ENCODE measurements around the gene HKDC1.

Gene HKDC1

DNA sequence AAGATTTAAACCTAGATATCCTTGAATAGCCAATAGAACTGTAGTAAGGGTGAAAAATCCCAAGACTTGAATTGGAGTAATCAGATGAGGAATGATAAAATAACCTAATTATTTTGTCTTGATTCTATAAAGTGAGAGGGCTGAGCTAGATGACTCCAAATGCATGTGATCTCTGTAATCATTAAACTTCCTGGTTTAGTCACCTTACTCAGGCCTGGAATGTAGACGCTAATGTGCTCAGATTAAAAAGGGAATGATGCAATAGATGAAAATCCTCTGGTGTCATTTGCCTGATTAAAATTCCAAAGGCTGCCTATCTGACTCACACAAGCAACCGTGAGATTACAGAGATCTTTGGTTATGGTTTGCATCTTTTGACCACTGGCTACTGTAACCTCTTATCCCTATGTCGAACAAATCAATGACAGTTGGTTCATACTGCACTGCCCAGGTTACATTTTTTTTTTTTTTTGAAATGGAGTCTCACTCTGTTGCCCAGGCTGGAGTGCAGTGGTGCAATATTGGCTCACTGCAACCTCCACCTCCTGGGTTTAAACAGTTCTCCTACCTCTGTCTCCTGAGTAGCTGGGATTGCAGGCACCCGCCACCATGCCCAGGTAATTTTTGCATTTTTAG is 2.9 kb upstream of the HKDC1 start:
- DNase-seq (ENCODE audit: low read depth): no peak

DNA sequence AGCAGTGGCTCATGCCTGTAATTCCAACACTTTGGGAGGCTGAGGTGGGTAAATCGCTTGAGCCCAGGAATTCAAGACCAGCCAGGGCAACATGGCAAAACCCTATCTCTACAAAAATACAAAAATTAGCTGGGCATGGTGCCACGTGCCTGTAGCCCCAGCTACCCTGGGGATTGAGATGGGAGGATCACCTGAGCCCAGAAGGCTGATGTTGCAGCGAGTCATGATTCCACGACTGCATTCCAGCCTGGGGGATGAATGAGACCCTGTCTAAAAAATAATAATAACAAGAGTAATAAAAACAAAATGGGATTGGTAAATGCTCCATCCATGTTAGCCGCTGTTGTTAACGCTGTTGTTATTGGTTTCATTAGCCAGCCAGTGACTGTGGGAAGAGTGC is 1.3 kb upstream of the HKDC1 start:
- DNase-seq (ENCODE audit: low read depth): no peak

DNA sequence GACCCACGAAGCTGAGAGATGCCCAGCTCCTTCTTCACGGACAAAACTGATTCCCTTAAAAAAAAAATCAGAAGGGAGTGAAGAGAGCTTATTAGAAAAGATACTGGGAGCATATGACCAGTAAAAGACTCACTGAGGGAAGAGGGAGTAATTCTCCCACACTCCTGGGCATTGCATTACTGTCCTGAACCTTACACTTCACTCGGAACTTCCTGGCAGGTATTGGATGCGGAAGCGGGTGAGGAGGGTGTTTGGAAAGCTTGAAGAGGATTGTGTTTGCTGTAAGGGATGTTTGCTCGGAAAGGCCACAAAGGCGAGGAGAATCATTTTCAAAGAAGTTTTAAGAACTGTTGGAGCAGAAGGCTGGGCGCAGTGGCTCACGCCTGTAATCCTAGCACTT is 375 bp downstream of the HKDC1 start:
- no peak for DNase-seq (ENCODE audit: low read depth)

DNA sequence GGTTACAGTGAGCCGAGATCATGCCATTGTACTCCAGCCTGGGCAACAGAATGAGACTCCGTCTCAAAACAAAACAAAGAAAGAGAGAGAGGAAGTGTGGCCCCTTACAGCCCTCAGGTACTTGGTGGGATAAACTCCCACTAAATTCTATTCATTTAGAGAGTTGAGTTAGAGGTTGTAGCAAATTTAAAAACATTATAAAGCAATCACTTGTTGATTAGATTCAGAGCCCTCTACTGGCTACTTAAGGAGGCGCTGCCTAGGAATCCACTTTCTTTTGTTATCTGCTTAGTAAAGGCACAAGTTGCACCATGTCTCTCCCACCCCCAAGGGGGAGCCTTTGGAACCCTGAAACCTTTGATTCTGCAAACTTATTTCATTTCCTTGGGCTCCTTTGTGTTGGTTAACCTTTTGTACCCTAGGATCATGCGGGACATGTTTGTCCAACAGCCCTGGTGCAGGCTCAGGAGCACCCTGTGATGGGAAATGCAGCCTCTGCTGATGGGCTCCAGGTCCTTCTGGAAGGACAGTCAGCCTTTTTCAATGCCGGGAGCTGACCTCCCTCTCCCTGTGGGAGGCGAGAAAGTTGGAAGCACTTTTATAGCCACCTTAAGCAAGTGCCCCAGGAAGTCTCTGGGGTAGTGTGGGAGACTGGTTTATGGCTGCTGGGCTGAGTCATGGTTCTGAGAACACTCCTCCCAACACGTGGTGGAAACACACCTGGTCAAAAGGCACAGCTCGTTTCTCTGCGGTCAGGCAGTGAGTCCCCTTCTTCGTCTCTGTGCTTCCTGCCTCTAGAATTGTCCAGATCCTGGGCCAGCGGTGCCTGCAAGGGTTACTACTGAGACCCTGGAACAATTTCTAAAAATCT is 2.3 kb downstream of the HKDC1 start:
- DNase-seq (ENCODE audit: low read depth): peak; percentile 36

DNA sequence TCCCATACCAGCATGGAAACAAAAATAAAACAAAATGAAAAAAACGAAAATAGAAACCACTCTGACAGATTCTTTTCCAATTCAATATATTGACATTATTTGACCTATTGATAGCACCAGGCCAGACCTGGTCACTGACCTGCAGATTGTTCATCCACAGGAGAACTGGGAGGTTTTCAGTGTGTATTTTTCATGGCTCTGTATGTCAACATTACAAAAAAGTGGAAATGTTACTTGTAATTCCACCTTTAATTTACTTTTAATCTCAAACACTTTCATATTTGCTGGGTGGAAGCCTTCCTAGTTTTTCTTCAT is 2.9 kb downstream of the HKDC1 start:
- no peak for DNase-seq (ENCODE audit: low read depth)

DNA sequence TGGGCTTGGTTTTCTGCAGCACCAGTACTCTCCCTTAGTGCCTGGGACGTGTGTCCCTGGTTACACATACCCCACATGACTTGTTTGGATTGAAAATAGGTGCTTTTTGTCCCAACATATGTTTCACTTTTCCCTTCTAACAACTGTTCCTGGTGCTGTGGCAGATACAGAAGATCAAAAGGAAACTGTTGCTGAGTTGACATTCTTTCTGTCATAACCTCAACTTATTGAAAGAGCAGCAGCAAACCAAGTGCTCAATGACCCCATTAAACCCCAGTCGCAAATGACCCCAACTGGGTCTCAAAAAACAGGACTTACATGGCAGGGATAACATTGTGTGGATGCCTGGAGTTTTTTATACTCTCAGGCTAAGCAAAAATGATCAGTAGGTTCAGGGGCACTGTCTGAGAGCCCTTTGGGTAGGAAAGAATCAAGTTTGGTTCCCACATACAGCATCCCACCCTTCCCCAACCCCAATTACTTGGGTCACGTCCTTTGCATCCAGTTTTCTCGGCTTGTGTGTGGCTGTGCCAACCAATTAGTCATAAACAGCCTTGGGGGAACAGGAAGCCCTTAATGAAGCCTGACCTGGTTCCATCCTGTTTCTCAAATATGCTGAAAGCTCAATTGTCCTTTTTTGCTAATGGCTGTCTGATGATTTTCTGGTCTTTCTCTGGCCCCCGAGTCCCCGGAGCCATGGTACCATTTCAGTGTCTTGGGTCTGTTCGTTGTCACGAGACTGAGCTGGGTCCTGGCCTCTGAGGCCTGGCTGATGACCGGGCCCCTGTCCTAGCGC is 4.9 kb downstream of the HKDC1 start:
- DNase-seq (ENCODE audit: low read depth): no peak

DNA sequence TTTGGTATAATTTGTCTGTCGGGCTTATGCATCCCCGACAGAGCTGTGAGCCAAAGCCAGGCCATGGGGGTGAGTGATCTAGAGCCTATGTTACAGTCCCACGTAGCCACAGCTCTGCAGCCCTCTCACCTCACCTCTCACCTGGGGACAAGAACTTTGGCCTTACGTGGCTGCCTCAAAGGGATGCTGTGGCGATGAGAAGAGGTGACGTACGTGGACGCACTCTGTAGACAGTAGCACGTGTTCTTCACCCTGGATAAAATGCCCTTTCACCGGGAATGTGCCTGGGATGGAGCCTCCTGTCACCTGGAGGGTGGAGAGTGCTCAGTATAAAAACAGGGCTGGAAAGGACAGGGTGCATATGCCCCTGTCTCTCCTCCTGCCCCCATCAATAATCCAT is 5.5 kb downstream of the HKDC1 start:
- no peak for DNase-seq (ENCODE audit: low read depth)

DNA sequence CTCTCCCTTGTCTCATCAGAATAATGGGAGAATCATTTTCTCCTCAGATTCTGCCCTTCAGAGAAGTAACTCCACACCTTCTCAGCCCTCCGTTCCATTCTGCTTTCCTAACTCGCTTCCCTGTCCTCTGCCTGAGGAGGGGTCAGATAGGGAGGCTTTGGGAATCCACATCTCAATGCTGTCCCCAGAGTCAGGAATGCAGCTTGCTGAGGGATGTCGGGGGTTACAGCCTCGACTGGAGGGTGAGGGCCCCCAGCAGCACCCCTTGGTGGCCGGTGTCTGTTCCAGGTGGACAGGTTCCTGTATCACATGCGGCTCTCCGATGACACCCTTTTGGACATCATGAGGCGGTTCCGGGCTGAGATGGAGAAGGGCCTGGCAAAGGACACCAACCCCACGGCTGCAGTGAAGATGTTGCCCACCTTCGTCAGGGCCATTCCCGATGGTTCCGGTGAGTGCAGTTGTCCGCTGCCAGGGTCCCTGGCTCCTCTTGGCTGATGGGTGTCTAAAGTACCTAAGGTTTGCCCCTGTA is 6.9 kb downstream of the HKDC1 start:
- no peak for DNase-seq (ENCODE audit: low read depth)

DNA sequence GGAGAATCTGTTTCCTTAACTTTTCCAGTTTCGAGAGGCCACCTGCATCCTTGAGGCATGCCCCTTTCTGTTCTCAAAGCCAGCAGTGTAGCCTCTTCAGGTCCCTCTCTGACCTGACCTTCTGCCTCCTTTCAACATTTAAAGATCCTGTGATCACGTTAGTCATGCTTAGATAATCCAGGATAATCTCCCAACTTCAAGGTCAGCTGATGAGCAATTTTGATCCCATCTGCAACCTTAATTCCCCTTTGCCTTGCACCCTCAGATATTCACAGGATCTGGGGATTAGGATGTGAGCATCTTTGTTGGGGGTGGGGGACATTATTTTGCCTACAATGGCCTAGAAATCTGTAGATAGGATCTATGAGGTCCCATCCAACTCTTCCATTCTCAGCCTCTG is 8.0 kb downstream of the HKDC1 start:
- no peak for DNase-seq (ENCODE audit: low read depth)

DNA sequence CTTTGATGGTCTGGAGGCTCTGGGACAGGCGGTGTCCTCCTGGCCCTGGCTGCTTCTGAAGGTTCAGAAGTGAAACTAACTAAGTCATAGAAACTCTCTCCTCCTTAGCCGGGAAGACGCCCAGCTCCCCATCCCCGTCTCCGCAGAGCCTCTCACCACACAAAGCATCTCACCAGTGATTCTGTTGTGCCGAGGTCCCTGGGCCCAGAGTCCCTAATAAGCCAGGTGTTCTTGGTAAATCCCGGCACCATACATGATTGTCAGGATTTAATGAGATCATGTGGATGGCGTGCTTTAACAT is 9.4 kb downstream of the HKDC1 start:
- DNase-seq (ENCODE audit: low read depth): no peak

DNA sequence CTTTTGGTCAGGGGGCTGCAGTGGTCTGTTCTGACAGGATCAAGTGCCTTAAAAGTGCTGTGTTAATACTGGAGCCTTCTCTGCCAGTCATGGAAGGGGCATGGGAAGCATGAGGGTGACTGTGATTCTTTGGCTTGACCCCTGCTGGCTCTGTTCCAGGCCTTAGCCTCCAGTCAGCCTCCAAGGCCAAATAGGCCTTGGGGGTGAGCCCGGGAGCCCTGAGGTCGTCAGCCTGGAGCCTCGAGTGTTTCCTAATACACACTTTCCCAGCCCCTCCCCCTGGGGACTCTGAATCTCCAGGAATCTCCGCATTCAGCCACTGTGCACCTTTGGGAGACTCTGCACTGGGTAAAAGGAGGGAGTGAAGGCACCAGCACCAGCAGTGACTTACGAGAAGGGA is 10.0 kb downstream of the HKDC1 start:
- no peak for DNase-seq (ENCODE audit: low read depth)

DNA sequence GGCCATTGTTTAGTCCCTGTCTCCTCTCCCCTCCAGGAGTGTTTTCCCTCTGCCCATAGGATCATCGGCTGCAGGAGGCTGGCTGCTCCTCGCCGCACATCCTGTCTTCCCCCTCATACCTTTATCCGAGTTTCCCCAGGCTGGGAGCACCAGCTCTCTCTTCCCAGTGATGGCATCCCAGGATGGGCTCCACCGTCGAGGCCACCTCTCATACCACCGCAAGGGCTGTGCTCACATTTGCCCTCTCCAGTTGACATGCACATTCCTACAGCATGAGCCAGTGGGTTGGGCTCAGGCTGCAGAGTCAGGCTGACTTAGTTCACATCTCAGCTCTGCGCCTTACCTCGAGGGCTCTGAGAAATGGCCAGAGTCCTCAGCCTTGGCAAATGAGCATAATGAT is 12.1 kb downstream of the HKDC1 start:
- no peak for DNase-seq (ENCODE audit: low read depth)

DNA sequence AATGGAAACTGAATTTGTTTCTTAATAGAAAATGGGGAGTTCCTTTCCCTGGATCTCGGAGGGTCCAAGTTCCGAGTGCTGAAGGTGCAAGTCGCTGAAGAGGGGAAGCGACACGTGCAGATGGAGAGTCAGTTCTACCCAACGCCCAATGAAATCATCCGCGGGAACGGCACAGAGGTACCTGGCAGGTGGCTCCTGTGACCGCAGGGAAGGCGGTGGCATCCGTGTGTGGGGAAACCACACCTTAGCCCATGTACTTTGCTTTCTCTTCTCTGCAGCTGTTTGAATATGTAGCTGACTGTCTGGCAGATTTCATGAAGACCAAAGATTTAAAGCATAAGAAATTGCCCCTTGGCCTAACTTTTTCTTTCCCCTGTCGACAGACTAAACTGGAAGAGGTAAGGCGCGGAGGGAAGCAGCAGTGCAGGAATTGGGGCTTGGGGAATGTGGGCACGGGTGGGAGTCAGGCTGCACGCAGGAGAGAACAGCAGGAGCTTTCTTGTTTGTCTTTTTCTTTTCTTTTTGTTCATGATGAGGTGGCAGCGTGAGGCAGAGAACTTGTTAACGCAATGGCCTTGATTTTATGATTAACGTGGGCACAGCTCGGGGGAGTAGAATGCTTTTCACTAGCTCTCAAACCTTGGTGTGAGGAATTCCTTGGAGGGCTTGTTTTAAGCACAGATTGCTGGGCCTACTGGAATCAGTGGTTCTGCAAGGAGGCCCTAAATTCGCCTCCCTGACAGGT is 12.8 kb downstream of the HKDC1 start:
- DNase-seq (ENCODE audit: low read depth): no peak

DNA sequence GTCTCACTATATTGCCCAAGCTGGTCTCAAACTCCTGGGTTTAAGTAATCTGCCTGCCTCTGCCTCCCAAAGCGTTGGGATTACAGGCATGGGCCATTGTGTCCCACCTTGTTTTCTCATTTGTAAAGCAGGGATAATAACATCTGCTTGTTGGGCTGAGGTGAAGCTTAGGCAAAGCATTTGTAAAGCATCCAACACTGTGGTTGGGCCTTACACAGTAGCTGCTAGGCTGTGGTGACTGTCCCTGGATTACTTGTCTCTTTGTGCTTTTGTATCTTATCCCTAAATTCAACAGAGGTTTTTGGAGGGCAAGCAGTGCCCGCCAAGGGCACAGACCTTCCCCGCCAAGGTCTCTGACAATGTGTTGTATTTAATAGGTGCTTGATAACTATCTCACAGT is 14.3 kb downstream of the HKDC1 start:
- DNase-seq (ENCODE audit: low read depth): no peak

DNA sequence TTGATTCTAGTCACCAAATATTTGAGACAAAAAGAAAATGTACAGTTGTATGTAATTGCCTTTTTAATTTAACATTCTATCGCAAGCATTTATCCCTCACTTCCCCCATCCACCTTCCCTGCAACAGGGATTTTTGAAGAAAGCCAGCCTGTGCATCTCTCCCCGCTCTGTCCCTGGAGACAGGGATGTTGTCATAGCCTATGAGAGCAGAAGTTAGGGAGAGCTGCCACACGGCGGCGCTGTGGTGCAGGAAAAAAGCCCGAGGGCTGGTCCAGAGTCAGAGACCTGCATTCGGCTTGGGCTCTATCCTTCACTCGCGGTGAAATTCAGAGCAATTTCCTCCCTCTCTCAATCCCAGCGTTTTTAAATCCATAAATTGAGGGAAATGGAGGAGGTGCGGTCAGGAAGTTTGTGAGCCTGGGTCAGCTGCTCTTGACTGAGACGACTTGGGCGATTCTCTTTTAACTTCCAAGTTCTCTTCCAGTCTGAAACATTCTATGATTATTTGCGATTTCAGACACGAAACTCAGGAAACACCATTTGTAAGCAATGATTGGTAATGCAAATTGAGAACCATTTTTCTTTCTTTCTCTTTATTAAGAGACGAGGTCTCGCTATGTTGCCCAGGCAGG is 17.5 kb downstream of the HKDC1 start:
- peak; percentile 87 for DNase-seq (ENCODE audit: low read depth)

DNA sequence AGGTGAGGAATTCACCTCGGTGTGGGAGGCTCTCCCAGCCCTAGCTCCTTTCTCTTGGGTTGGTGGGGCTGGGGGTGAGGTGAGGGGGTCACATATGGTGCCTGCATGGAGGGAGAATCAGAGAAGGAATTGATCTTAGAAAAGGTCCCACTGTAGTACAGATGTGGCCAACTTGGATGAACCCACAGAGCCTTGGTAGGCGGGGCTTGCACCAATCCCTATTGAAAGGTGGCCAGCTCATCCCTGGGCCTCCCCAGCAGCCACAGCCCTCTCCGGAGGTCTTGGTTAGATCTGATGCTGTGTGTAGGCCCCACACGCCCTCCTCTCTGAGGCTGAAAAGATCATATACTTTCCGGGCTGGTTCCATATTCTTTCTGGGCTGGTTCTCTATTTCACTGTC is 19.0 kb downstream of the HKDC1 start:
- no peak for DNase-seq (ENCODE audit: low read depth)

DNA sequence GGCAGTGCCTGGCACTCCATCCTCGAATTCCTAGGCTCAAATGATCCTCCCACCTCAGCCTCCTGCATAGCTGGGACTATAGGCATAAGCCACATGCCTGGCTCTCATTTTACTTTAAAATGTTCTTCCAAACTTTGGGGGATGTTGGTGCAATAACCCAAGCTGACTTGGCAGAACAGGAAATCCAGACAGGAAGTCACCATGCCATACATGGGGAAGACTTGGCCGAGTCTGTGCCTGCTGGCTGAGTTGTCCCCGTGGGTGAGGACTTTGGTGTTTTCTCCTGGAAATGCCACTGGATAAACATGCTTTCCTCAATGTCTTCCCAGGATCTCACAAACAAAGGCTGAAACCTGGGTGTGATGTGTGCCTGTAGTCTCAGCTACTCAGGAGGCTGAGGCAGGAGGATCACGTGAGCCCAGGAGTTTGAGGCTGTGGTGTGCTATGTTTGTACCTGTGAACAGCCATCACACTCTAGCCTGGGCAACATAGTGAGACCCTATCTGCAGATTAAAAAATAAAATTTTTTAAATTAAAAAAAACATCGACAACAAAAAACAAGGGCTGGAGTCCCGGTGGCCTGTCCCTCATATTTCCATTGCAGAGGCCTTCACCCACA is 19.8 kb downstream of the HKDC1 start:
- DNase-seq (ENCODE audit: low read depth): no peak

DNA sequence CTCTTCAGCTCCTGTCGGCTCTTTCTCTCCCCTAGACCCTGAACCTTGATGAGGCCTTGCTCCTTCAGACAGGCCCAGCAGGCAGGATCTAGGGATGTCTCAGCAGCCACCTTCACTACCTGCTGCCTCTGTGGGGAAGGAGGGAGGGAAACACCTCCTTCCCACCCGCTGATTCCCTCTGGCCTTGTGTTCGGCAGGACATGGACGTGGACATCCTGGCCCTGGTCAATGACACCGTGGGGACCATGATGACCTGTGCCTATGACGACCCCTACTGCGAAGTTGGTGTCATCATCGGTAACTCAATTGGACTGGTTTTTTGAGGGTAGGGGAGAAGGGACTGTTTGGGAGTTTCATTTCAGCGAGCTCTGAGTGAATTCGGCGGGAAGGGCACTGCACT is 20.3 kb downstream of the HKDC1 start:
- DNase-seq (ENCODE audit: low read depth): no peak

DNA sequence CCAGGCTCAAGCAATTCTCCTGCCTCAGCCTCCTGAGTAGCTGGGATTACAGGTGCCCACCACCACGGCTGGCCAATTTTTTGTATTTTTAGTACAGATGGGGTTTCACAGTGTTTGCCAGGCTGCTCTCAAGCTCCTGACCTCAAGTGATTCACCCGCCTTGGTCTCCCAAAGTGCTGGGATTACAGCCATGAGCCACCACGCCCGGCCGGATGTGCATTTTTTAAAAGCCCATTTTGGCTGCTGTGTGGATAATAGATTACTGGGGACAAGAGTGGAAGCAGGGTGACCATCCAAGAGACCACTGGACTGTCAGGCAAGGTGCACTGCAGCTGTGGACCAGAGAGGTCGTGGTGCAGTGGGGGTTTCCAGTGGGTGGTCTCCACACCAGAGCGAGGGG is 21.4 kb downstream of the HKDC1 start:
- no peak for DNase-seq (ENCODE audit: low read depth)

DNA sequence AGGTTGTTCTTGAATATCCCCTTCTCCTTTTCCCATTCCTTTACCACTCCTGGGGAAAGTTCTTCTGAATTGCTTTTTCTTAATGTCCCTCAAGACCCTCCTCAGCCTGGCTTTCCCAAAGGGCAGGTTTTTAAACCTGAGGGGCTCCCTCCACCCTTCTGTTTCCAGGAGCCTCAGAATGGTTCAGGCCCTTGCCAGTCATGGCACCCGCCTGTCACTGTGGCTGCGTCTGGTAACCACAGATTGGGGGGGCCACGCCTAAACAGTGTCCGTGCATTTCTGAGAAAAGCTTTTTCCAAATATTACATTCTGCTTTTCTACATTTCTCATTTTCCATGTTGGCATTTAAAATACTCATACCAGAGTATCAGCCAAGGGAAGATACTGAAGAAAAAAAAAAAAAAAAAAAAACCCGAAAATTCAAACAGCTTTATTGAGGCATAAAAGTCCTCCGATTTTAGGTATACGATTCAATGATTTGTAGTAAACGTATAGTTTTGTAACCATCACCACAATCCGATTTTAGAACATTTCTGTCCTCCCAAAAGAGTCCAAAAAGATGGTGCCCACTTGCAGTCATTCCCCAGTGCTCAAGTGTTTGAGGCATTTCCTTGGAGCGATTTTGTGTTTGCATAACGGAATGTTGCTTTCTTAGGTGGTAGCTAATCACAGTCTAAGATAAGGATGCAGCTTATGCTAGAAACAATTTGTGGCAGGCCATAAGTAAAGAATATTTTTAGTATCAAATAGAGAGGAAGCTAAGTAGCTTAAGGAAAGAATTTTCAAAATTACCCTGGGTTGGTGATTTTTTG is 22.1 kb downstream of the HKDC1 start:
- no peak for DNase-seq (ENCODE audit: low read depth)

DNA sequence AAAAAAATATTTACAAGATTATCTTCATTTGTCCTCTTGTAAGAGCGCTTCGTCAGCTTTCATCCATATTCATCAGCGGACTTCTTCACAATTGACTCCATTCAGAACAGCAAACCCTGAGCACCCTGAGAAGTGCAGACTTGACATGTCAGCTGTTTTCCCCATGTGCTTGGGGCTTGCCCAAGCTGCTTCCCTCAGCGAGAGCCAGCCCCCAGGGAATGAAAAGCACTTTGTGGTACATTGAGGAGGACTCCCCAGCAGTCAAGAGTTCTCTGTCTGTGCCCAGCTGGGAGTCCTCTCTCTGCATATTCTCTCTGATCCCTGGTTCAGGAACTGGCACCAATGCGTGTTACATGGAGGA is 22.7 kb downstream of the HKDC1 start:
- no peak for DNase-seq (ENCODE audit: low read depth)

All from activated T-cell treated with anti-CD3 and anti-CD28 coated beads for 1 hour (primary cell).